Stimulated activated CD4-positive, alpha-beta T cell treated with anti-CD3 and anti-CD28 coated beads, Interleukin-2, amount 100 ng/mL, for 48 hours (primary cell): ENCODE measurements around the gene CRIP1.

Source experiments
- DNase-seq, 2 donors: peaks; one replicate each; pipeline ENCODE4 v3.0.0-alpha.2; 2020

The CRIP1 gene

GRCh38 chr14:105486163-105486973 is at the start of gene CRIP1:
CRIP1 (plus strand) TSS chr14:105486886; CDS start chr14:105487260, 374 bp downstream.
- no peak for DNase-seq

GRCh38 chr14:105436891-105437722 is 49.6 kb upstream of the CRIP1 start:
- no peak for DNase-seq

GRCh38 chr14:105437723-105438500 is 48.8 kb upstream of the CRIP1 start:
- no peak for DNase-seq

GRCh38 chr14:105439179-105439578 is 47.5 kb upstream of the CRIP1 start:
- DNase-seq: no peak

- no peak for DNase-seq
These were observed 46.8 kb upstream of the CRIP1 start for GRCh38 chr14:105439710-105440553.

- no peak for DNase-seq
These were observed 46.2 kb upstream of the CRIP1 start for GRCh38 chr14:105440554-105440900.

GRCh38 chr14:105440992-105441391 is 45.7 kb upstream of the CRIP1 start:
- no peak for DNase-seq

- no peak for DNase-seq
These were observed 44.6 kb upstream of the CRIP1 start for GRCh38 chr14:105442125-105442524.

- DNase-seq: no peak
These were observed 43.9 kb upstream of the CRIP1 start for GRCh38 chr14:105442834-105443233.

GRCh38 chr14:105444859-105445258 is 41.8 kb upstream of the CRIP1 start:
- DNase-seq: no peak

GRCh38 chr14:105445290-105445689 is 41.4 kb upstream of the CRIP1 start:
- no peak for DNase-seq

GRCh38 chr14:105445901-105446845 is 40.5 kb upstream of the CRIP1 start:
- DNase-seq: no peak

- no peak for DNase-seq
These were observed 39.7 kb upstream of the CRIP1 start for GRCh38 chr14:105446971-105447370.

- no peak for DNase-seq
These were observed 38.7 kb upstream of the CRIP1 start for GRCh38 chr14:105447651-105448640.

- peak; percentile 59 to 65 for DNase-seq
These were observed 38.0 kb upstream of the CRIP1 start for GRCh38 chr14:105448706-105449111.

- no peak for DNase-seq
These were observed 37.2 kb upstream of the CRIP1 start for GRCh38 chr14:105449276-105450122.

- no peak for DNase-seq
These were observed 36.6 kb upstream of the CRIP1 start for GRCh38 chr14:105450123-105450505.

GRCh38 chr14:105450864-105451720 is 35.6 kb upstream of the CRIP1 start:
- no peak for DNase-seq
